Endothelial cell of umbilical vein (primary cell): ENCODE measurements around the gene ADARB1. TPM values are rescaled to one million over a fixed set of nuclear protein-coding genes. Genes with fewer than 3 reads are reported as not detected.

ENCODE experiments used
- BruUV-seq: library from RNA; stranded (reverse); fragments of 400-500 nt; replicated peaks from 2 replicates; lab custom pipeline; 2021; lab: Mats Ljungman, UMichigan
- CTCF ChIA-PET: fragments of 300-600, 350-600 bp; sonication (Branson Sonifier 250); formaldehyde crosslinking; loops from one replicate; lab custom pipeline; 2021; ENCODE audit warnings: antibody characterized with exemption, inconsistent platforms; lab: Charles Lee
- POLR2A ChIA-PET: fragments of 300-600, 350-600 bp; sonication (Branson Sonifier 250); formaldehyde crosslinking; loops from one replicate; lab custom pipeline; 2021; ENCODE audit warnings: antibody characterized with exemption, inconsistent platforms; lab: Charles Lee
- DNase-seq: peaks from one replicate; pipeline ENCODE4 v3.0.0-alpha.2; 2011; ENCODE audit warnings: low read depth, low spot score
- FAIRE-seq: peaks from 2 replicates; lab custom pipeline; 2011; peaks lifted over from hg19 to GRCh38; lab: Jason Lieb, UNC
- H2AFZ ChIP-seq: 2 replicates; pipeline ENCODE4 v1.6.0; 2012; ENCODE audit warnings: low read depth, low read length, control low read depth, inconsistent platforms
- H3K27ac ChIP-seq: 2 replicates; pipeline ENCODE4 v1.5.1; 2011; ENCODE audit warnings: low read depth, mild to moderate bottlenecking, control low read depth, low read length, moderate library complexity; ENCODE audit not compliant: insufficient read depth
- H3K27me3 ChIP-seq, 2 experiments: 2 replicates each; pipeline versions ENCODE4 v1.6.0 to v1.6.1; 2011; ENCODE audit warnings: low read length in 2 of 2, mixed read lengths in 1 of 2; ENCODE audit not compliant: control insufficient read depth in 2 of 2, insufficient read depth in 2 of 2
- H3K36me3 ChIP-seq, 2 experiments: 2 replicates in 1 of 2; 3 replicates in 1 of 2; pipeline ENCODE4 v1.5.1; 2011; ENCODE audit warnings: low read length in 2 of 2, mild to moderate bottlenecking in 1 of 2, moderate library complexity in 1 of 2; ENCODE audit not compliant: control insufficient read depth in 2 of 2, insufficient read depth in 2 of 2; ENCODE audit errors: extremely low read depth in 1 of 2
- H3K4me1 ChIP-seq: 3 replicates; pipeline ENCODE4 v1.5.1; 2011; ENCODE audit warnings: mild to moderate bottlenecking, low read length; ENCODE audit not compliant: control insufficient read depth, insufficient read depth; ENCODE audit errors: extremely low read depth
- H3K4me2 ChIP-seq: 2 replicates; pipeline ENCODE4 v1.6.1; 2011; ENCODE audit warnings: low read length, control low read depth, mixed read lengths; ENCODE audit not compliant: insufficient read depth
- H3K4me3 ChIP-seq, 3 experiments: fragments of 200-600 bp in 1 of 3; sonication (generic), shearing (Covaris generic) in 1 of 3; replicated peaks in 1 of 3; 2 replicates each; pipeline ENCODE4 v1.5.1; 2011 to 2016; ENCODE audit warnings: control low read depth in 3 of 3, low read length in 3 of 3, mild to moderate bottlenecking in 2 of 3, inconsistent platforms in 1 of 3, low read depth in 1 of 3, moderate library complexity in 1 of 3; ENCODE audit not compliant: insufficient read depth in 1 of 3
- H3K79me2 ChIP-seq: 2 replicates; pipeline ENCODE4 v1.6.0; 2012; ENCODE audit warnings: low read length, inconsistent platforms; ENCODE audit not compliant: control insufficient read depth, insufficient read depth
- H3K9ac ChIP-seq: replicated peaks from 2 replicates; pipeline ENCODE3; 2011; ENCODE audit warnings: low read length, control low read depth; ENCODE audit not compliant: insufficient read depth; ENCODE audit errors: extremely low read depth
- H3K9me1 ChIP-seq: replicated peaks from 3 replicates; pipeline ENCODE4 v1.6.0; 2011; ENCODE audit warnings: mild to moderate bottlenecking, low read length; ENCODE audit not compliant: control insufficient read depth, insufficient read depth; ENCODE audit errors: extremely low read depth
- H3K9me3 ChIP-seq: replicated peaks from 2 replicates; pipeline ENCODE4 v1.5.1; 2012; ENCODE audit warnings: low read length, inconsistent platforms; ENCODE audit not compliant: control insufficient read depth, insufficient read depth
- H4K20me1 ChIP-seq: replicated peaks from 2 replicates; pipeline ENCODE3; 2011; ENCODE audit warnings: mild to moderate bottlenecking, low read length; ENCODE audit not compliant: control insufficient read depth, insufficient read depth; ENCODE audit errors: extremely low read depth
- CTCF ChIP-seq, 2 donors: IDR thresholded peaks; 1 replicate in 1 of 2; 2 replicates in 1 of 2; pipeline ENCODE4 v1.5.1; 2011; ENCODE audit warnings: low read length in 2 of 2, mild to moderate bottlenecking in 2 of 2, moderate library complexity in 2 of 2, control low read depth in 1 of 2, inconsistent platforms in 1 of 2, low read depth in 1 of 2; ENCODE audit not compliant: insufficient read depth in 1 of 2; ENCODE audit errors: extremely low read depth in 1 of 2
- GATA2 ChIP-seq: IDR thresholded peaks from 2 replicates; pipeline ENCODE4 v1.7.0; 2011; ENCODE audit warnings: low read depth, mild to moderate bottlenecking, moderate library complexity, mixed read lengths, low read length; ENCODE audit not compliant: insufficient read length, insufficient read depth
- JUN ChIP-seq: IDR thresholded peaks from 2 replicates; pipeline ENCODE4 v1.6.1; 2011; ENCODE audit warnings: borderline replicate concordance, low read depth; ENCODE audit not compliant: insufficient read length, insufficient read depth
- MAX ChIP-seq: IDR thresholded peaks from 2 replicates; pipeline ENCODE4 v1.6.1; 2011; ENCODE audit not compliant: insufficient read depth, insufficient read length
- POLR2A ChIP-seq: IDR thresholded peaks from 2 replicates; pipeline ENCODE4 v1.6.1; 2012; ENCODE audit warnings: low read depth, mild to moderate bottlenecking, control low read depth, low read length
- POLR2AphosphoS5 ChIP-seq: IDR thresholded peaks from 2 replicates; pipeline ENCODE4 v1.6.1; 2012; ENCODE audit warnings: low read depth, mild to moderate bottlenecking, control low read depth, low read length, moderate library complexity; ENCODE audit not compliant: insufficient read depth
- dilution Hi-C: fragments of 300-500 bp; cut with MboI; formaldehyde crosslinking; loops from one replicate; pipeline ENCODE4 v1.15.0; 2019; ENCODE audit warnings: low sequenced_read_pairs; ENCODE audit not compliant: extremely low pct_ligation_motif_present
- intact Hi-C: fragments of 100-400 bp; cut with micrococcal nuclease; formaldehyde crosslinking; loops from one replicate; pipeline ENCODE4 v1.10.0; 2022
- polyA plus RNA-seq, 4 experiments: library from polyadenylated mRNA; depleted of rRNA in 3 of 4; stranded (reverse) in 3 of 4; unstranded in 1 of 4; fragments of >200 nt; gene quantifications; 2 replicates each; pipeline versions ENCODE4 v1.2.1 to v1.2.3, GENCODE V29; 2011 to 2012; ENCODE audit warnings: missing spikeins in 1 of 4
- total RNA-seq: library from RNA; stranded (reverse); gene quantifications from 2 replicates; pipeline ENCODE4 v1.2.3, GENCODE V29; 2021

ADARB1 gene
- total and polyA plus RNA-seq, 2 donors (not counting 3 experiments of a cell fraction or from before 2014, with no cell fraction given), result 32.5 to 54.3 TPM

- TF ChIP-seq GATA2, result no peak
- no peak for TF ChIP-seq CTCF (IDR thresholded peaks at IDR 0.05; ENCODE audit: extremely low read depth in 1 of 2, insufficient read depth in 1 of 2, low read depth in 1 of 2, low read length in 2 of 2)
- no peak for TF ChIP-seq MAX
- no peak for TF ChIP-seq POLR2A
- TF ChIP-seq JUN, result no peak
- TF ChIP-seq POLR2AphosphoS5, result no peak
- H4K20me1 ChIP-seq, result no peaks in the 10 kb centered on the region
- H3K4me3 ChIP-seq, result no peak overlapping the region
- POLR2A ChIA-PET, result no interaction called here
- H2AFZ ChIP-seq, result no peak overlapping the region
- no peaks in the 10 kb centered on the region for H3K9me3 ChIP-seq
- CTCF ChIA-PET, result interaction anchor here (1.2 to 14.1 kb wide), 5 partner anchors 10 to 41 kb away, joined by 3 to 269 read pairs (median 5); no protein-coding TSS in a partner anchor
- H3K4me1 ChIP-seq, result peaks cover 65% of the 10 kb centered on the region
- no peaks in the 10 kb centered on the region for H3K27me3 ChIP-seq
- H3K4me2 ChIP-seq, result peak overlapping the region; percentile 22
- peak overlapping the region; percentile 31 for H3K27ac ChIP-seq
- H3K79me2 ChIP-seq, result peaks cover 32% of the 10 kb centered on the region
- BruUV-seq, result no TSS peak
- dilution Hi-C loops, result no loop called here
- intact Hi-C loops, result no loop called here
- H3K9me1 ChIP-seq, result no peaks in the 10 kb centered on the region
- no peaks in the 10 kb centered on the region for H3K36me3 ChIP-seq
- FAIRE-seq, result no peak
- DNase-seq, result peak; percentile 36
- no peak overlapping the region for H3K9ac ChIP-seq
Measured at GRCh38 chr21:45096217-45096616, 21.8 kb downstream of the ADARB1 start.
